Measurements from ENCODE around the gene GPR179. TPM values are rescaled to one million over a fixed set of nuclear protein-coding genes. Genes with fewer than 3 reads are reported as not detected.

The GPR179 gene
- total and polyA plus RNA-seq, 10 donors = 0.03 to 0.17 (median 0.06) TPM; not detected in 5

GRCh38 chr17:38324772-38325171 lies 19.0 kb downstream of the GPR179 start:
- TF ChIP-seq CTCF (IDR thresholded peaks at IDR 0.05 in 8 of 11, conservative IDR thresholded peaks at IDR 0.05 in 3 of 11) = no peak
- no peak for TF ChIP-seq POLR2A (IDR thresholded peaks at IDR 0.05)
- TF ChIP-seq POLR2AphosphoS5 (IDR thresholded peaks at IDR 0.05) = no peak
- 90 to 98% (median 96%) methylated on average over 2 of the region's 2 CpGs for WGBS, 5 donors
- intact Hi-C loops (cut with DNase I; ENCODE audit: low total_unique reads) = no loop called here
- no peak overlapping the region for H3K27ac ChIP-seq
- no peaks in the 10 kb centered on the region for H3K9me3 ChIP-seq
- peaks cover 0 to 26% (median 13%) of the 10 kb centered on the region in 6 donors for H3K4me1 ChIP-seq
- DNase-seq = no peak
- H3K36me3 ChIP-seq = peaks cover 0 to 45% (median 26%) of the 10 kb centered on the region in 6 donors
- H3K27me3 ChIP-seq (replicated peaks in 1 of 7) = no peaks in the 10 kb centered on the region
- H3K4me3 ChIP-seq = no peak overlapping the region

- peaks cover 0 to 50% (median 31%) of the 10 kb centered on the region in 6 donors for H3K36me3 ChIP-seq
- intact Hi-C loops (cut with DNase I; ENCODE audit: low total_unique reads) = no loop called here
- 78 to 94% (median 90%) methylated on average over 3 of the region's 3 CpGs for WGBS, 5 donors
- no peaks in the 10 kb centered on the region for H3K27me3 ChIP-seq (replicated peaks in 1 of 7)
- H3K4me1 ChIP-seq = peaks cover 0 to 26% (median 13%) of the 10 kb centered on the region in 6 donors
- H3K4me3 ChIP-seq = no peak overlapping the region
- H3K27ac ChIP-seq = no peak overlapping the region
- no peaks in the 10 kb centered on the region for H3K9me3 ChIP-seq
- TF ChIP-seq POLR2A (IDR thresholded peaks at IDR 0.05) = no peak
- TF ChIP-seq CTCF (IDR thresholded peaks at IDR 0.05 in 8 of 11, conservative IDR thresholded peaks at IDR 0.05 in 3 of 11) = no peak
- DNase-seq = no peak
Measured at GRCh38 chr17:38324141-38324697, 19.5 kb downstream of the GPR179 start.

- H3K27ac ChIP-seq = no peak overlapping the region
- no peaks in the 10 kb centered on the region for H3K27me3 ChIP-seq (replicated peaks in 1 of 7)
- no peak for DNase-seq
- no peak overlapping the region for H3K4me3 ChIP-seq
- H3K36me3 ChIP-seq = peaks cover 0 to 61% (median 35%) of the 10 kb centered on the region in 6 donors
- peaks cover 0 to 26% (median 13%) of the 10 kb centered on the region in 6 donors for H3K4me1 ChIP-seq
- no peaks in the 10 kb centered on the region for H3K9me3 ChIP-seq
- WGBS, 5 donors = 96 to 100% (median 98%) methylated on average over 1 of the region's 1 CpG
- intact Hi-C loops (cut with DNase I; ENCODE audit: low total_unique reads) = no loop called here
- no peak for TF ChIP-seq CTCF (IDR thresholded peaks at IDR 0.05 in 8 of 11, conservative IDR thresholded peaks at IDR 0.05 in 3 of 11)
- no peak for TF ChIP-seq POLR2A (IDR thresholded peaks at IDR 0.05)
- no peak for TF ChIP-seq POLR2AphosphoS5 (IDR thresholded peaks at IDR 0.05)
Measured at GRCh38 chr17:38322897-38323296, 20.9 kb downstream of the GPR179 start.

- peak; percentile 91 for DNase-seq
- 24 to 33% (median 29%) methylated on average over 8 of the region's 8 CpGs for WGBS, 5 donors
- peaks cover 0 to 67% (median 35%) of the 10 kb centered on the region in 6 donors for H3K36me3 ChIP-seq
- no peaks in the 10 kb centered on the region for H3K9me3 ChIP-seq
- H3K4me1 ChIP-seq = peaks cover 0 to 20% (median 9%) of the 10 kb centered on the region in 6 donors
- intact Hi-C loops (cut with DNase I; ENCODE audit: low total_unique reads) = no loop called here
- no peak overlapping the region for H3K4me3 ChIP-seq
- no peak overlapping the region for H3K27ac ChIP-seq
- no peaks in the 10 kb centered on the region for H3K27me3 ChIP-seq (replicated peaks in 1 of 7)
- TF ChIP-seq POLR2AphosphoS5 (IDR thresholded peaks at IDR 0.05) (no peak), CTCF (IDR thresholded peaks at IDR 0.05 in 8 of 11, conservative IDR thresholded peaks at IDR 0.05 in 3 of 11) (peak in 10 of 11 experiments; percentile 6 to 91 (median 86)), POLR2A (IDR thresholded peaks at IDR 0.05) (no peak)
Measured at GRCh38 chr17:38322156-38322779, 21.5 kb downstream of the GPR179 start.
